PC-9 (cell line): ENCODE results near the gene PCNT. TPM values are rescaled to one million over a fixed set of nuclear protein-coding genes. Genes with fewer than 3 reads are reported as not detected.
"Not testable (repeated sequence)": the region's sequence is repeated elsewhere in the genome, so short reads cannot be mapped to it uniquely, and the experiment has no call there.

ENCODE experiments used
- BruUV-seq: library from RNA; stranded (reverse); fragments of 400-500 nt; replicated peaks from 2 replicates; lab custom pipeline; 2021; lab: Mats Ljungman, UMichigan
- CTCF ChIA-PET: fragments of 300-600 bp; sonication (Branson Sonifier 250); formaldehyde crosslinking; loops from one replicate; lab custom pipeline; 2022; ENCODE audit warnings: antibody characterized with exemption; lab: Charles Lee
- POLR2A ChIA-PET: fragments of 300-600 bp; sonication (Branson Sonifier 250); formaldehyde crosslinking; loops from one replicate; lab custom pipeline; 2022; ENCODE audit warnings: antibody characterized with exemption; ENCODE audit not compliant: unreplicated experiment; lab: Charles Lee
- DNase-seq, 2 experiments: peaks; one replicate each; pipeline versions ENCODE4 v3.0.0 to v3.0.0-alpha.2; 2015 to 2022; ENCODE audit warnings: mixed read lengths in 1 of 2
- H2AFZ ChIP-seq: fragments of 200-600 bp; sonication (generic); 2 replicates; pipeline ENCODE4 v1.8.1; 2017; ENCODE audit warnings: antibody characterized with exemption
- H3F3A ChIP-seq: fragments of 200-600 bp; sonication (generic); 2 replicates; pipeline ENCODE4 v1.8.1; 2017; ENCODE audit warnings: antibody characterized with exemption, mild to moderate bottlenecking, low read depth; ENCODE audit not compliant: insufficient read depth
- H3K27ac ChIP-seq: fragments of 200-600 bp; sonication (generic); 2 replicates; pipeline ENCODE4 v1.6.1; 2016; ENCODE audit warnings: mixed run types
- H3K27me3 ChIP-seq: fragments of 200-600 bp; sonication (generic); 2 replicates; pipeline ENCODE4 v1.6.1; 2016; ENCODE audit warnings: low read depth, mixed run types; ENCODE audit not compliant: insufficient read depth
- H3K36me3 ChIP-seq: fragments of 200-600 bp; sonication (generic); 2 replicates; pipeline ENCODE4 v1.6.1; 2016; ENCODE audit warnings: low read depth, mixed run types
- H3K4me1 ChIP-seq: fragments of 200-600 bp; sonication (generic); replicated peaks from 2 replicates; pipeline ENCODE4 v1.6.1; 2016; ENCODE audit warnings: mixed run types; ENCODE audit not compliant: insufficient read depth
- H3K4me2 ChIP-seq: fragments of 200-600 bp; sonication (generic); 2 replicates; pipeline ENCODE4 v1.6.1; 2017; ENCODE audit warnings: mixed run types
- H3K4me3 ChIP-seq: fragments of 200-600 bp; sonication (generic); 2 replicates; pipeline ENCODE4 v1.6.1; 2016; ENCODE audit warnings: mixed run types
- H3K79me2 ChIP-seq: fragments of 200-600 bp; sonication (generic); 2 replicates; pipeline ENCODE4 v1.6.1; 2017; ENCODE audit warnings: low read depth, mixed run types
- H3K9me2 ChIP-seq: fragments of 200-600 bp; sonication (generic); 2 replicates; pipeline ENCODE4 v1.8.1; 2017; ENCODE audit warnings: mild to moderate bottlenecking; ENCODE audit not compliant: insufficient read depth
- H3K9me3 ChIP-seq: fragments of 200-600 bp; sonication (generic); 2 replicates; pipeline ENCODE4 v1.8.1; 2016; ENCODE audit warnings: low read depth; ENCODE audit not compliant: insufficient read depth
- H4K20me1 ChIP-seq: fragments of 200-600 bp; sonication (generic); 2 replicates; pipeline ENCODE4 v1.8.1; 2017; ENCODE audit not compliant: insufficient read depth
- EZH2 ChIP-seq: fragments of 200-600 bp; sonication (generic); IDR thresholded peaks from 2 replicates; pipeline ENCODE4 v1.8.0; 2017; ENCODE audit warnings: antibody characterized with exemption, low read depth
- intact Hi-C: fragments of 100-400 bp; cut with micrococcal nuclease; formaldehyde crosslinking; loops from one replicate; pipeline ENCODE4 v1.10.0; 2022; ENCODE audit not compliant: unreplicated experiment
- total RNA-seq: library from RNA; stranded (reverse); gene quantifications from 2 replicates; pipeline ENCODE4 v1.2.3, GENCODE V29; 2021
- TF ChIP-seq, protein P1 (sequence below): fragments of 200-600 bp; sonication (generic); conservative IDR thresholded peaks from 2 replicates; pipeline ENCODE4 v1.6.1; 2017; ENCODE audit warnings: mixed run types, antibody characterized with exemption, mild to moderate bottlenecking, moderate library complexity

Gene PCNT
- total RNA-seq, 1 experiment from 2014 or later, result 33.4 TPM

DNA sequence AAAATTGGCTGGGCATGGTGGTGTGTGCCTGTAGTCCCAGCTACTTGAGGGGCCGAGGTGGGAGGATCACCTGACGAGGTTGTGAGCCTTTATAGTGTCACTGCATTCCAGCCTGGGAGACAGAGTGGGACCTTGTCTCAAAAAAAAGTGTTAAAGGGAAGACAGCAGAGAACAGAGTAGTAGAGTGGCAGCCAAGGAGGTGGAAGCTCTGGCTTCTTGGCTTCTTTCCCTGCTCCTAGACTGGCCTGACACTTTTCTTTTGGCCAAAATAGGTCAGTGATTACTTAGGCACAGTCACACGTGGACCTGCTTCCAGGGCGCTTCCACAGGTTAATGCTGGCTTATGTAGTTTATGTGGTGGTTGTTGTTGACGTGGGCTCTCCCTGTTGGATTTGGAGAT, 138.0 kb downstream of the PCNT start:
- intact Hi-C loops, result no loop called here
- TSS peak; percentile 24 for BruUV-seq
- Histone ChIP-seq H3K79me2 (peaks cover 24% of the 10 kb centered on the region), H3K4me1 (no peaks in the 10 kb centered on the region), H3K27me3 (no peaks in the 10 kb centered on the region), H4K20me1 (no peaks in the 10 kb centered on the region), H3K4me2 (no peak overlapping the region), H3K9me3 (no peaks in the 10 kb centered on the region), H3K4me3 (no peak overlapping the region), H3K27ac (no peak overlapping the region), H3K36me3 (no peaks in the 10 kb centered on the region), H3K9me2 (no peaks in the 10 kb centered on the region), H2AFZ (no peak overlapping the region), H3F3A (no peaks in the 10 kb centered on the region)
- no peak for TF ChIP-seq EZH2
- TF ChIP-seq, protein P1, sequence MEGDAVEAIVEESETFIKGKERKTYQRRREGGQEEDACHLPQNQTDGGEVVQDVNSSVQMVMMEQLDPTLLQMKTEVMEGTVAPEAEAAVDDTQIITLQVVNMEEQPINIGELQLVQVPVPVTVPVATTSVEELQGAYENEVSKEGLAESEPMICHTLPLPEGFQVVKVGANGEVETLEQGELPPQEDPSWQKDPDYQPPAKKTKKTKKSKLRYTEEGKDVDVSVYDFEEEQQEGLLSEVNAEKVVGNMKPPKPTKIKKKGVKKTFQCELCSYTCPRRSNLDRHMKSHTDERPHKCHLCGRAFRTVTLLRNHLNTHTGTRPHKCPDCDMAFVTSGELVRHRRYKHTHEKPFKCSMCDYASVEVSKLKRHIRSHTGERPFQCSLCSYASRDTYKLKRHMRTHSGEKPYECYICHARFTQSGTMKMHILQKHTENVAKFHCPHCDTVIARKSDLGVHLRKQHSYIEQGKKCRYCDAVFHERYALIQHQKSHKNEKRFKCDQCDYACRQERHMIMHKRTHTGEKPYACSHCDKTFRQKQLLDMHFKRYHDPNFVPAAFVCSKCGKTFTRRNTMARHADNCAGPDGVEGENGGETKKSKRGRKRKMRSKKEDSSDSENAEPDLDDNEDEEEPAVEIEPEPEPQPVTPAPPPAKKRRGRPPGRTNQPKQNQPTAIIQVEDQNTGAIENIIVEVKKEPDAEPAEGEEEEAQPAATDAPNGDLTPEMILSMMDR, result no peak
- CTCF ChIA-PET, result no interaction called here
- DNase-seq, result no peak
- POLR2A ChIA-PET, result no interaction called here

DNA sequence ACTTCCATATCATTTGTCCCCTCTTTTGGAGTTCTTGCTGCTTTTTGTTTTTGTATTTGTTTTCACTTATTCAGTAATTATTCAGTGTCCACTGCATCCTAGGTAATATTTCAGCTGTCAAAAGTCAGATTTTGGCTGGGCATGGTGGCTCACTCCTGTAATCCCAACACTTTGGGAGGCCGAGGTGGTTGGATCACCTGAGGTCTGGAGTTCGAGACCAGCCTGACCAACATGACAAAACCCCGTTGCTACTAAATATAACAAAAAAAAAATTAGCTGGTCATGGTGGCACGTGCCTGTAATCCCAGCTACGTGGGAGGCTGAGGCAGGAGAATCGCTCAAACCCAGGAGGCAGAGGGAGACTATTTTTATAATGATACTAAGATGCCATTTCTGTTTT, 141.2 kb downstream of the PCNT start:
- H3K4me2 ChIP-seq, DNase-seq, H2AFZ ChIP-seq, H3K36me3 ChIP-seq, BruUV-seq, CTCF ChIA-PET, H3K9me3 ChIP-seq, H3F3A ChIP-seq, H3K4me1 ChIP-seq, H3K27ac ChIP-seq, H4K20me1 ChIP-seq, H3K79me2 ChIP-seq, intact Hi-C loops, H3K4me3 ChIP-seq, POLR2A ChIA-PET, H3K9me2 ChIP-seq, H3K27me3 ChIP-seq: not testable (repeated sequence)

DNA sequence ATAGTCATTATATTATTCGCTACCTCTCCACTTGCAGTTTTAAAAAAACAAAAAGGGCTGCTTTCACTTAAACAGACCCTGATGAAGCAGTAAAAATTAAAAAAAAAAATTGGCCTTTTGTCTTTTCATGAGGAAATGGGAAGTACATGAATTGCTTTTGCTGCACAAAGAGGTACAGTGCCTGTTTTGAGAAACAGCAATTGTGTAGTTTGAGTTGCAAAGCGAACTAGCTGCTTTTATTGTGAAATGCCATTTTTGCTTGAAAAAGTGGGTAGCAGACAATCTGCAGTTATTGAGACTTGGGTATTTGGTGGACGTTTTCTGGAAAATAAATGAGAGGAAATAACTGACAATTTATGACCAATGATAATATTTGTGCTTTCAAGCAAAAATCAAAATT, 141.7 kb downstream of the PCNT start:
- intact Hi-C loops, result no loop called here
- Histone ChIP-seq H3K9me3 (no peaks in the 10 kb centered on the region), H3K79me2 (peaks cover 2% of the 10 kb centered on the region; the same call in 1 of the 2 replicates), H3K36me3 (no peaks in the 10 kb centered on the region), H3F3A (no peaks in the 10 kb centered on the region), H3K9me2 (no peaks in the 10 kb centered on the region), H3K4me1 (no peaks in the 10 kb centered on the region), H2AFZ (no peak overlapping the region), H3K27ac (no peak overlapping the region), H4K20me1 (no peaks in the 10 kb centered on the region), H3K27me3 (no peaks in the 10 kb centered on the region), H3K4me3 (no peak overlapping the region), H3K4me2 (no peak overlapping the region)
- no TSS peak for BruUV-seq
- TF ChIP-seq, protein P1, result no peak
- TF ChIP-seq EZH2, result no peak
- DNase-seq, result no peak
- ChIA-PET POLR2A (no interaction called here), CTCF (no interaction called here)

DNA sequence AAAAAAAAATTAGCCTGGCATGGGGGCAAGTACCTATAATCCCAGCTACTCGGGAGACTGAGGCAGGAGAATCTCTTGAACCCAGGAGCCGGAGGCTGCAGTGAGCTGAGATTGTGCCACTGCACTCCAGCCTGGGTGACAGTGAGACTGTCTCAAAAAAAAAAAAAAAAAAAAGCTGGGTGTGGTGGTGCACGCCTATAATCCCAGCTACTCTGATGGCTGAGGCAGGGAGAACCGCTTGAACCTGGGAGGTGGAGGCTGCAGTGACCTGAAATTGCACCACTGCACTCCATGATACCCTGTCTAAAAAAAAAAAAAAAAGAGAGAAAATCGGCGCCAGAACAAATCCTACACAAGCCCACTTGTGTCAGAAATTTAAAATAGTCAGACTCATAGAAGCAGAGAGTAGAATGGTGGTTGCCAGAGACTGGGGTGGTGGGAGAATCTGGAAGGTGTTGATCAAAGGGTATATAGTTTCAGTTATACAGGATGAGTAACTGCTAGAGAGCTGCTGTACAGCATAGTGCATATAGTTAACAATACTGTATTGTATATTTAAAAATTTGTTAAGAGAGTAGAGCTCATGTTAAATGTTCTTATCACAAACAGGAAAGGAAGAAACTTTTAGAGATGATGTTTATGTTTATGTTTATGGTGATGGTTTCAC, 144.3 kb downstream of the PCNT start:
- Histone ChIP-seq H3K9me2 (no peaks in the 10 kb centered on the region), H3K9me3 (no peaks in the 10 kb centered on the region), H3K79me2 (no peaks in the 10 kb centered on the region), H3K36me3 (no peaks in the 10 kb centered on the region), H4K20me1 (no peaks in the 10 kb centered on the region), H3K4me3 (no peak overlapping the region), H3K4me1 (no peaks in the 10 kb centered on the region), H3K27me3 (no peaks in the 10 kb centered on the region), H3K27ac (no peak overlapping the region), H3F3A (no peaks in the 10 kb centered on the region), H3K4me2 (no peak overlapping the region), H2AFZ (no peak overlapping the region)
- ChIA-PET POLR2A (interaction anchor here (0.6 kb wide), 1 partner anchor 32 kb away, joined by 3 read pairs; no protein-coding TSS in a partner anchor), CTCF (no interaction called here)
- TF ChIP-seq, protein P1, result no peak
- no peak for TF ChIP-seq EZH2
- DNase-seq, result no peak
- no TSS peak for BruUV-seq
- intact Hi-C loops, result no loop called here
